PC-3 (cell line): ENCODE results near the gene IQGAP1.

Experiments used
- CTCF ChIP-seq: fragments of 300-600 bp; sonication (generic); conservative IDR thresholded peaks from 2 replicates; pipeline ENCODE4 v1.5.1; 2017; ENCODE audit warnings: antibody characterized with exemption, low read depth, mild to moderate bottlenecking, low read length
- EZH2 ChIP-seq: fragments of 300-600 bp; sonication (generic); IDR thresholded peaks from one replicate; pipeline ENCODE4 v1.6.1; 2017; ENCODE audit warnings: antibody characterized with exemption, mild to moderate bottlenecking, low read length; ENCODE audit not compliant: unreplicated experiment

GRCh38 chr15:90419738-90420406 is 31.8 kb downstream of the IQGAP1 start:
- TF ChIP-seq EZH2 (no peak), CTCF (no peak)
